GM12878 (cell line): ENCODE data around the gene MYDGF. TPM values are rescaled to one million over a fixed set of nuclear protein-coding genes. Genes with fewer than 3 reads are reported as not detected.

ENCODE experiments used
- ATAC-seq: fragments of 200-7000 bp; cut with Tn5 transposase; 3 replicates; pipeline ENCODE4 v1.9.1; 2020; ENCODE audit warnings: mild to moderate bottlenecking, moderate library complexity
- BruUV-seq: library from RNA; stranded (reverse); fragments of 400-500 nt; replicated peaks from 2 replicates; lab custom pipeline; 2021; lab: Mats Ljungman, UMichigan
- CTCF ChIA-PET: fragments of 300-600 bp; sonication (Branson Sonifier 250); formaldehyde crosslinking; extraction: SDS; loops from one replicate; lab custom pipeline; 2021; ENCODE audit warnings: inconsistent platforms; lab: Yijun Ruan, JAX
- POLR2A ChIA-PET: fragments of 350-600 bp; formaldehyde crosslinking; extraction: SDS; loops from one replicate; lab custom pipeline; 2021; ENCODE audit warnings: inconsistent platforms; lab: Charles Lee
- RAD21 ChIA-PET: fragments of 300-600 bp; sonication (Branson Sonifier 250); formaldehyde crosslinking; loops from one replicate; lab custom pipeline; 2023; ENCODE audit warnings: antibody characterized with exemption; ENCODE audit not compliant: unreplicated experiment; lab: Charles Lee
- SMC1A ChIA-PET: fragments of 300-600 bp; sonication (Branson Sonifier 250); formaldehyde crosslinking; loops from one replicate; lab custom pipeline; 2023; ENCODE audit not compliant: unreplicated experiment, uncharacterized antibody; lab: Charles Lee
- DNase-seq: peaks from one replicate; pipeline ENCODE4 v3.0.0-alpha.2; 2011; ENCODE audit warnings: low read depth, low spot score
- FAIRE-seq: peaks from 3 replicates; lab custom pipeline; 2011; peaks lifted over from hg19 to GRCh38; lab: Jason Lieb, UNC
- H2AFZ ChIP-seq: 2 replicates; pipeline ENCODE4 v1.6.0; 2011; ENCODE audit warnings: low read depth, low read length, control low read depth; ENCODE audit not compliant: control insufficient read depth
- H3K27ac ChIP-seq: 2 replicates; pipeline ENCODE4 v1.5.1; 2011; ENCODE audit warnings: control low read depth; ENCODE audit not compliant: control insufficient read depth, insufficient read depth
- H3K27me3 ChIP-seq, 2 experiments: replicated peaks in 1 of 2; 2 replicates each; pipeline versions ENCODE4 v1.6.0 to v1.6.1; 2011; ENCODE audit warnings: low read length in 1 of 2; ENCODE audit not compliant: control insufficient read depth in 2 of 2, insufficient read depth in 2 of 2
- H3K36me3 ChIP-seq, 2 experiments: 2 replicates each; pipeline ENCODE4 v1.5.1; 2011; ENCODE audit warnings: low read length in 1 of 2; ENCODE audit not compliant: control insufficient read depth in 2 of 2, insufficient read depth in 2 of 2
- H3K4me1 ChIP-seq: 2 replicates; pipeline ENCODE4 v1.6.1; 2011; ENCODE audit warnings: mild to moderate bottlenecking, low read length, moderate library complexity, mixed read lengths; ENCODE audit not compliant: control insufficient read depth, insufficient read depth
- H3K4me2 ChIP-seq: 2 replicates; pipeline ENCODE4 v1.6.0; 2011; ENCODE audit warnings: control low read depth; ENCODE audit not compliant: control insufficient read depth, insufficient read depth
- H3K4me3 ChIP-seq: fragments of 200-600 bp; sonication (generic); 2 replicates; pipeline ENCODE4 v1.5.1; 2016
- H3K79me2 ChIP-seq: 2 replicates; pipeline ENCODE4 v1.6.0; 2011; ENCODE audit warnings: low read length; ENCODE audit not compliant: control insufficient read depth, insufficient read depth
- H3K9ac ChIP-seq: 2 replicates; pipeline ENCODE4 v1.8.0; 2011; ENCODE audit warnings: low read length, control low read depth, mixed read lengths; ENCODE audit not compliant: control insufficient read depth, insufficient read depth
- H3K9me3 ChIP-seq: replicated peaks from 3 replicates; pipeline ENCODE4 v1.5.1; 2011; ENCODE audit warnings: mild to moderate bottlenecking, low read length; ENCODE audit not compliant: control insufficient read depth, insufficient read depth
- H4K20me1 ChIP-seq: 2 replicates; pipeline ENCODE4 v1.6.0; 2011; ENCODE audit not compliant: control insufficient read depth, insufficient read depth
- ATF2 ChIP-seq: IDR thresholded peaks from 2 replicates; pipeline ENCODE4 v1.6.1; 2012; ENCODE audit warnings: low read length, inconsistent platforms
- CHD4 ChIP-seq: fragments of 200-600 bp; sonication (generic); IDR thresholded peaks from 2 replicates; pipeline ENCODE4 v1.6.1; 2016; ENCODE audit warnings: mild to moderate bottlenecking
- ETV6 ChIP-seq, 2 experiments: fragments of 450-650 bp in 1 of 2; IDR thresholded peaks in 1 of 2; conservative IDR thresholded peaks in 1 of 2; 2 replicates each; pipeline ENCODE4 v1.6.1; 2014; ENCODE audit warnings: antibody characterized with exemption in 1 of 2, borderline replicate concordance in 1 of 2, low read depth in 1 of 2, mild to moderate bottlenecking in 1 of 2, moderate library complexity in 1 of 2
- EZH2 ChIP-seq: IDR thresholded peaks from 2 replicates; pipeline ENCODE4 v1.6.1; 2012; ENCODE audit warnings: low read depth, mild to moderate bottlenecking, control low read depth, inconsistent platforms, low read length, borderline replicate concordance; ENCODE audit not compliant: control insufficient read depth
- HDGF ChIP-seq: fragments of 450-650 bp; IDR thresholded peaks from 2 replicates; pipeline ENCODE4 v1.6.1; 2016; ENCODE audit warnings: antibody characterized with exemption
- HSF1 ChIP-seq: fragments of 150-350 bp; IDR thresholded peaks from 2 replicates; pipeline ENCODE4 v1.6.1; 2014; ENCODE audit warnings: mild to moderate bottlenecking, low read depth, low read length
- JUNB ChIP-seq: IDR thresholded peaks from 2 replicates; pipeline ENCODE4 v1.6.1; 2016; ENCODE audit warnings: antibody characterized with exemption, mild to moderate bottlenecking
- KAT2A ChIP-seq: conservative IDR thresholded peaks from 2 replicates; pipeline ENCODE4 v1.6.1; 2011; ENCODE audit warnings: low read depth, low read length; ENCODE audit not compliant: control insufficient read depth
- MEF2B ChIP-seq: fragments of 450-650 bp; IDR thresholded peaks from 2 replicates; pipeline ENCODE4 v1.6.1; 2018; ENCODE audit warnings: mild to moderate bottlenecking, moderate library complexity; ENCODE audit not compliant: partially characterized antibody, poor library complexity, severe bottlenecking
- NFXL1 ChIP-seq: fragments of 450-650 bp; IDR thresholded peaks from 2 replicates; pipeline ENCODE4 v1.6.1; 2017; ENCODE audit warnings: antibody characterized with exemption, mild to moderate bottlenecking, borderline replicate concordance
- NR2F1 ChIP-seq: fragments of 450-650 bp; conservative IDR thresholded peaks from 2 replicates; pipeline ENCODE4 v1.6.1; 2017; ENCODE audit warnings: mild to moderate bottlenecking
- PAX8 ChIP-seq: fragments of 450-650 bp; IDR thresholded peaks from 2 replicates; pipeline ENCODE4 v1.6.1; 2017; ENCODE audit warnings: mild to moderate bottlenecking, moderate library complexity
- RAD21 ChIP-seq: IDR thresholded peaks from 2 replicates; pipeline ENCODE4 v1.6.1; 2011; ENCODE audit warnings: mild to moderate bottlenecking, low read depth, low read length, moderate library complexity; ENCODE audit not compliant: insufficient read depth
- SMARCA5 ChIP-seq: fragments of 450-650 bp; IDR thresholded peaks from 2 replicates; pipeline ENCODE4 v1.6.1; 2017; ENCODE audit warnings: mild to moderate bottlenecking
- SMC3 ChIP-seq: IDR thresholded peaks from 2 replicates; pipeline ENCODE4 v1.6.1; 2011; ENCODE audit warnings: low read length, improper control_type of control experiment, borderline replicate concordance
- SREBF2 ChIP-seq: IDR thresholded peaks from 2 replicates; pipeline ENCODE4 v1.6.1; 2012; ENCODE audit warnings: mild to moderate bottlenecking, low read length
- SRF ChIP-seq, 2 experiments: IDR thresholded peaks; 2 replicates each; pipeline ENCODE4 v1.6.1; 2011; ENCODE audit warnings: low read depth in 2 of 2, low read length in 2 of 2, mild to moderate bottlenecking in 1 of 2, moderate library complexity in 1 of 2
- SUZ12 ChIP-seq: fragments of 200-600 bp; sonication (generic); IDR thresholded peaks from one replicate; pipeline ENCODE4 v1.6.1; 2018; ENCODE audit warnings: antibody characterized with exemption, mild to moderate bottlenecking; ENCODE audit not compliant: unreplicated experiment
- WRNIP1 ChIP-seq: IDR thresholded peaks from 2 replicates; pipeline ENCODE4 v1.6.1; 2011; ENCODE audit warnings: low read depth, low read length, improper control_type of control experiment, borderline replicate concordance
- ZBTB33 ChIP-seq: fragments of 450-650 bp; IDR thresholded peaks from 2 replicates; pipeline ENCODE4 v1.6.1; 2017; ENCODE audit warnings: mild to moderate bottlenecking
- WGBS: methylation state at CpG from one replicate; pipeline ENCODE4 v1.1.6; 2016; ENCODE audit warnings: low lambda C conversion rate; ENCODE audit not compliant: insufficient replicate concordance, insufficient coverage; ENCODE audit errors: missing lambda C conversion rate; 5-methylcytosine and 5-hydroxymethylcytosine counted together
- in situ Hi-C: fragments of 300-500 bp; cut with MboI; formaldehyde crosslinking; loops from 9 replicates; pipeline ENCODE4 v1.14.3; 2018; ENCODE audit warnings: mixed read lengths
- intact Hi-C: fragments of 100-400 bp; cut with micrococcal nuclease; formaldehyde crosslinking; loops from one replicate; pipeline ENCODE4 v1.14.2; 2022; ENCODE audit not compliant: unreplicated experiment
- polyA plus RNA-seq, 11 experiments: library from polyadenylated mRNA; depleted of rRNA in 4 of 11; unstranded in 6 of 11; stranded (reverse) in 5 of 11; fragments of >200 nt; fragmentation: Nextera tagmentation in 4 of 11; fragmentation: Illumina TruSeq in 1 of 11; extraction: Ambion mirVana in 4 of 11; extraction: Trizol in 1 of 11; gene quantifications; 1 replicate in 1 of 11; 2 replicates in 10 of 11; pipeline versions ENCODE4 v1.2.1 to v1.2.3, GENCODE V29; 2011 to 2016; ENCODE audit warnings: inconsistent platforms in 2 of 11, missing spikeins in 2 of 11, low read depth in 1 of 11
- total RNA-seq, 4 experiments: library from RNA; depleted of rRNA in 3 of 4; stranded (reverse); fragments of >200 nt in 3 of 4; fragmentation: Illumina TruSeq in 1 of 4; extraction: Trizol in 1 of 4; gene quantifications; 2 replicates each; pipeline versions ENCODE4 v1.2.1 to v1.2.3, GENCODE V29; 2013 to 2021

Gene MYDGF
- total and polyA plus RNA-seq, 10 of the 15 experiments (the other 5 are each of a cell fraction or from before 2014, with no cell fraction given): 2.3 to 196 (median 57.5) TPM

GRCh38 chr19:4693471-4694121, 23.5 kb upstream of the MYDGF start:
- DNase-seq (no peak), FAIRE-seq (no peak), ATAC-seq (no peak)
- no TSS peak for BruUV-seq
- in situ Hi-C loops: no loop called here
- Histone ChIP-seq H3K9me3 (no peaks in the 10 kb centered on the region), H2AFZ (no peak overlapping the region), H3K36me3 (peaks cover 25 to 38% of the 10 kb centered on the region in 2 experiments; a peak in 3 of 4 replicates), H3K4me3 (no peak overlapping the region), H3K4me1 (no peaks in the 10 kb centered on the region), H3K27ac (no peak overlapping the region), H3K79me2 (no peaks in the 10 kb centered on the region), H3K27me3 (no peaks in the 10 kb centered on the region), H3K9ac (no peak overlapping the region), H4K20me1 (no peaks in the 10 kb centered on the region), H3K4me2 (no peak overlapping the region)
- CTCF ChIA-PET: no interaction called here
- SMC1A ChIA-PET: no interaction called here
- RAD21 ChIA-PET: no interaction called here
- WGBS: 83% methylated on average over 15 of the region's 15 CpGs
- intact Hi-C loops: no loop called here
- TF ChIP-seq ETV6 (conservative IDR thresholded peaks at IDR 0.05 in 1 of 2, IDR thresholded peaks at IDR 0.05 in 1 of 2; ENCODE audit: borderline replicate concordance in 1 of 2, low read depth in 1 of 2) (no peak), WRNIP1 (no peak), HDGF (no peak), SRF (IDR thresholded peaks at IDR 0.05; ENCODE audit: low read depth in 2 of 2, low read length in 2 of 2) (no peak), KAT2A (no peak), ZBTB33 (no peak), NR2F1 (no peak), RAD21 (no peak), NFXL1 (no peak), ATF2 (no peak), MEF2B (no peak), SMARCA5 (no peak), CHD4 (no peak), HSF1 (no peak), SREBF2 (no peak), SMC3 (no peak), JUNB (no peak), SUZ12 (no peak), EZH2 (no peak), PAX8 (no peak)
- POLR2A ChIA-PET: no interaction called here
